ENCODE data around the gene BTNL2.

DNA sequence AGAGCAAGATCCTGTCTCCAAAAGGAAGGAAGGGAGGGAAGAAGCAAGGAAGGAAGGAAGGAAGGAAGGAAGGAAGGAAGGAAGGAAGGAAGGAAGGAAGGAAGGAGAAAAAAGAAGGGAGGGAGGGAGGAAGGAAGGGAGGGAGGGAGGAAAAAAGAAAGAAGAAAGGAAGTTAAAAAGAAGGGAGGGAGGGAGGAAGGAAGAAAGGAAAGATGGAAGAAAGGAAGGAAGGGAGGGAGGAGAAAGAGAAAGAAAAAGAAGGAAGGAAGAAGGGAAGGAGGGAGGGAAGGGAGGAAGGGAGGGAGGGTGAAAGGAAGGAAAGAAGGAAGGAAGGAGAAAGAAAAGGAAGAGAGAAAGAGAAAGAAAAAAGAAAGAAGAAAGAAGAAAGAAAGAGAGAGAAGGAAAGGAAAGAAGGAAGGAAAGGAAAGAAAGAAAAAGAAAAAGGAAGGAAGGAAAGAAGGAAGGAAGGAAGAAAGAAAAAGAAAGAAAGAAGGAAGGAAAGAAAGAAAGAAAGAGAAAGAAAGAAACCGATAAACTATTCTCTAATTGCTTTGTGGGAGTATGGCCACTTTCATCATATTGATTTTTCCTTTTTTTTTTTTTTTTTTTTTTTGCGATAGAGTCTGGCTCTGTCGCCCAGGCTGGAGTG is 42.2 kb upstream of the BTNL2 start:
- TF ChIP-seq GATA2 (IDR thresholded peaks at IDR 0.05; ENCODE audit: low read depth, low read length) (no peak), GATA3 (IDR thresholded peaks at IDR 0.05; ENCODE audit: low read depth, low read length) (no peak)
